ENCODE measurements around the gene OTOG.

DNA sequence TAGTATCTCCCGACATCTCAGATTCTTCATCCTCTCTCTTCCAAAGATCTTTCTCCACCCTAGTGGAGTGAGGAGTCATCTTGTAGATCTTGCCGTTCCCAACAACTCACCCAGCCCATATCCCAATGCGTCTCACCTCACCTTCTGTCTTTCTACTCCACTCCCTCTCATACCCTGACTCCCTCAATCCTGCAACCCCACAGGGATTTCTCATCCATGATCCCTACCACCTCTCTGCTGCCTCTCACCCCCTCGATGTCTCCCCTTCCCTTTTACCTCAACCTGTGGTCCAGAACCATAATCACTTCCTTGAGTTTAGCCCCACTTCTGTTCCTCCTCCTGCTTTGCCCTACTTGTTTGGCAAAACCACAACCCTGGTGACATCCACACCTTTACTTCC, 41.7 kb downstream of the OTOG start:
- TF ChIP-seq, protein P1, sequence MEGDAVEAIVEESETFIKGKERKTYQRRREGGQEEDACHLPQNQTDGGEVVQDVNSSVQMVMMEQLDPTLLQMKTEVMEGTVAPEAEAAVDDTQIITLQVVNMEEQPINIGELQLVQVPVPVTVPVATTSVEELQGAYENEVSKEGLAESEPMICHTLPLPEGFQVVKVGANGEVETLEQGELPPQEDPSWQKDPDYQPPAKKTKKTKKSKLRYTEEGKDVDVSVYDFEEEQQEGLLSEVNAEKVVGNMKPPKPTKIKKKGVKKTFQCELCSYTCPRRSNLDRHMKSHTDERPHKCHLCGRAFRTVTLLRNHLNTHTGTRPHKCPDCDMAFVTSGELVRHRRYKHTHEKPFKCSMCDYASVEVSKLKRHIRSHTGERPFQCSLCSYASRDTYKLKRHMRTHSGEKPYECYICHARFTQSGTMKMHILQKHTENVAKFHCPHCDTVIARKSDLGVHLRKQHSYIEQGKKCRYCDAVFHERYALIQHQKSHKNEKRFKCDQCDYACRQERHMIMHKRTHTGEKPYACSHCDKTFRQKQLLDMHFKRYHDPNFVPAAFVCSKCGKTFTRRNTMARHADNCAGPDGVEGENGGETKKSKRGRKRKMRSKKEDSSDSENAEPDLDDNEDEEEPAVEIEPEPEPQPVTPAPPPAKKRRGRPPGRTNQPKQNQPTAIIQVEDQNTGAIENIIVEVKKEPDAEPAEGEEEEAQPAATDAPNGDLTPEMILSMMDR (IDR thresholded peaks at IDR 0.05): no peak
- TF ChIP-seq POLR2A (IDR thresholded peaks at IDR 0.05): no peak
